ENCODE data around the gene MIA. TPM values are rescaled to one million over a fixed set of nuclear protein-coding genes. Genes with fewer than 3 reads are reported as not detected.

MIA gene
- total and polyA plus RNA-seq, 2 of the 8 experiments (the other 6 are each of a cell fraction or from before 2014, with no cell fraction given) = not detected

DNA sequence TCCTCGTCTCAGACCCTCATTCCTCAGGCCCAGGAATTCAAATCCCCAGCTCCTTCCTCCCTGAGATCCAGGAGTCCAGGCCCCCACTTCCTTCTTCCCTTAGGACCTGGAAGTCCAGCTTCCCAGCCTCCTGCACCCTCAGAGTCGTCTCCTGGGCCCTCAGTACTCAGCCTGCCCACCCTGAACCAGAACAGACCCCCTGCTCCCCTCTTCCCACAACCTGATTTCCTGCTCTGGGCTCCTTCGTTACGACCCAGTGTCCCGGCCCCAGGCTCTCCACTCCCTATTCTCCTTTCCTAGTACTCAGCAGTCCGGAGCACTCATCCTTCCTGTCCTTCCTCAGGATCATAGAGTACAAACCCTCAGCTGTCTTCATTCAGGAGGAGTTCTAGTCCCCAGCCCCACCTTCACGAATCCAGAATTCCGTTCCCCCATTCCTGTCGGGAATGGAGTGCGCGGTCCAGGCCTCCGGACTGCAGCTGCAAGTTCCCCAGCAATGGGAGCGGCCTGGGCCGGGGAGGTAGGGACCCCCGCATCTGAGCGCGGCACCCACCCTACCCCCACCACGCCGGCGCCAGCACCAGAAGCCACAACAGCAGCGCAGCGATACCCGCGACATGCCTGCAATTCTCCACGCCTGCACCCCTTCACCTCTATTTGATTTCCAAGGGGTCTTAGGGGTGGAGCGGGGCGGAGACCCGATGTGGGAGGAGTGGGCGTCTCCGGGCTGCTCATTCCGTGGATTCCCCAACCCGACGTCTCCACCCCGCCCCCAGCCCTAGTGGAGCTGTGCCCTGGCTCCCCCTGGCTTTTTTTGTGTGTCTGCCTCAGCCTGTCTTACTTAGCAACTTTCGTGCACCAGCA is 36.4 kb downstream of the MIA start:
- Histone ChIP-seq H2AK5ac (ENCODE audit: low read depth, low read length) (no peak overlapping the region), H3K4me2 (ENCODE audit: insufficient read depth in 1 of 2, low read depth in 2 of 2, low read length in 2 of 2) (peak overlapping the region; percentile 86 to 94), H2BK120ac (replicated peaks; ENCODE audit: low read depth, low read length) (no peak overlapping the region), H4K5ac (ENCODE audit: insufficient read length, low read depth, low read length) (no peak overlapping the region), H3K9me3 (ENCODE audit: insufficient read depth in 2 of 2, low read depth in 1 of 2, low read length in 1 of 2) (no peaks in the 10 kb centered on the region), H3K79me2 (ENCODE audit: control insufficient read depth in 1 of 2, insufficient read depth in 2 of 2, low read length in 2 of 2) (peaks cover 0 to 15% of the 10 kb centered on the region in 2 experiments; a peak in 1 of 4 replicates), H3K18ac (ENCODE audit: extremely low read depth, low read length) (peak overlapping the region; percentile 13; the same call in 1 of the 2 replicates), H2BK12ac (ENCODE audit: low read depth, low read length) (no peak overlapping the region), H3K23me2 (ENCODE audit: low read depth, low read length) (peaks cover 12% of the 10 kb centered on the region; the same call in 1 of the 2 replicates), H3K23ac (ENCODE audit: insufficient read length) (no peak overlapping the region), H4K20me1 (replicated peaks in 1 of 2; ENCODE audit: control insufficient read depth in 1 of 2, insufficient read depth in 2 of 2, low read length in 2 of 2) (peaks cover 15 to 19% of the 10 kb centered on the region in 2 experiments), H2BK20ac (ENCODE audit: low read length) (no peak overlapping the region), H2BK15ac (ENCODE audit: low read length) (no peak overlapping the region), H2AFZ (ENCODE audit: low read length) (no peak overlapping the region; the same call in 1 of the 2 replicates), H3K4me1 (replicated peaks in 1 of 4; ENCODE audit: control insufficient read depth in 3 of 4, insufficient read depth in 4 of 4, low read length in 3 of 4) (peaks cover 3 to 21% (median 10%) of the 10 kb centered on the region in 4 experiments), H3K36me3 (ENCODE audit: control insufficient read depth in 2 of 4, insufficient read depth in 4 of 4, low read length in 3 of 4) (peaks cover 3 to 18% (median 13%) of the 10 kb centered on the region in 4 experiments; a peak in 6 of 8 replicates), H3K27me3 (replicated peaks in 1 of 4; ENCODE audit: control insufficient read depth in 3 of 4, extremely low read depth in 1 of 4, insufficient read depth in 3 of 4, low read length in 3 of 4) (peaks cover 0 to 3% (median 0%) of the 10 kb centered on the region in 4 experiments; a peak in 2 of 7 replicates), H3K4ac (replicated peaks; ENCODE audit: insufficient read length, low read depth, low read length) (no peak overlapping the region), H3K14ac (ENCODE audit: insufficient read length) (no peak overlapping the region), H3K79me1 (ENCODE audit: low read depth, low read length) (peaks cover 4% of the 10 kb centered on the region; the same call in 1 of the 2 replicates), H3K56ac (replicated peaks; ENCODE audit: insufficient read length, low read depth, low read length) (no peak overlapping the region), H3K4me3 (ENCODE audit: extremely low read depth in 1 of 4, insufficient read depth in 2 of 4, low read depth in 3 of 4, low read length in 4 of 4) (peak overlapping the region; percentile 16 to 65 (median 40)), H4K91ac (replicated peaks; ENCODE audit: insufficient read length, low read length) (no peak overlapping the region), H2BK5ac (ENCODE audit: low read depth, low read length) (no peak overlapping the region), H3K27ac (ENCODE audit: low read depth, low read length) (no peak overlapping the region), H3K9ac (replicated peaks in 1 of 4; ENCODE audit: extremely low read depth in 1 of 4, low read depth in 3 of 4, low read length in 3 of 4) (peak overlapping the region in 1 of 4 experiments; percentile 39; a peak in 3 of 7 replicates), H4K8ac (ENCODE audit: extremely low read depth, insufficient read depth, low read length) (no peak overlapping the region)
- DNase-seq (ENCODE audit: low read depth in 1 of 2, low spot score in 2 of 2) (no peak), FAIRE-seq (no peak)
- TF ChIP-seq RAD21 (IDR thresholded peaks at IDR 0.05 in 1 of 2, conservative IDR thresholded peaks at IDR 0.05 in 1 of 2; ENCODE audit: low read depth in 2 of 2, low read length in 2 of 2) = peak in 1 of 2 experiments; percentile 6; a peak in 1 of 4 replicates
- TF ChIP-seq SRF (IDR thresholded peaks at IDR 0.05; ENCODE audit: low read depth, low read length) = no peak
- TF ChIP-seq POU5F1 (IDR thresholded peaks at IDR 0.05; ENCODE audit: low read depth, low read length) = no peak
- TF ChIP-seq EZH2 (IDR thresholded peaks at IDR 0.05; ENCODE audit: low read depth, low read length, severe bottlenecking) = peak; percentile 29
- TF ChIP-seq KDM4A (IDR thresholded peaks at IDR 0.05; ENCODE audit: low read depth, low read length, severe bottlenecking) = peak; percentile 27
- POLR2A ChIA-PET (ENCODE audit: partially characterized antibody) = interaction anchor here (0.6 to 2.1 kb wide), 8 partner anchors 9 to 415 kb away, joined by 3 to 11 read pairs (median 4); partner anchors contain the start of genes EGLN2 and RAB4B
- CTCF ChIA-PET (ENCODE audit: partially characterized antibody) = no interaction called here
- 8% methylated on average over 20 of the region's 35 CpGs; no CpG with 5 or more reads in 1 of the 2 experiments for WGBS, 2 experiments (ENCODE audit: extremely low coverage in 1 of 2, insufficient coverage in 1 of 2, insufficient read length in 1 of 2, insufficient replicate concordance in 2 of 2, low coverage in 1 of 2, low lambda C conversion rate in 2 of 2, missing lambda C conversion rate in 1 of 2)

All from H1 (cell line).